ENCODE results near the gene RAPGEF6. TPM values are rescaled to one million over a fixed set of nuclear protein-coding genes. Genes with fewer than 3 reads are reported as not detected.
"Not testable (repeated sequence)": the region's sequence is repeated elsewhere in the genome, so short reads cannot be mapped to it uniquely, and the experiment has no call there.

RAPGEF6 gene
- total RNA-seq, 2 experiments from 2014 or later, result 27.0 to 34.1 TPM

DNA sequence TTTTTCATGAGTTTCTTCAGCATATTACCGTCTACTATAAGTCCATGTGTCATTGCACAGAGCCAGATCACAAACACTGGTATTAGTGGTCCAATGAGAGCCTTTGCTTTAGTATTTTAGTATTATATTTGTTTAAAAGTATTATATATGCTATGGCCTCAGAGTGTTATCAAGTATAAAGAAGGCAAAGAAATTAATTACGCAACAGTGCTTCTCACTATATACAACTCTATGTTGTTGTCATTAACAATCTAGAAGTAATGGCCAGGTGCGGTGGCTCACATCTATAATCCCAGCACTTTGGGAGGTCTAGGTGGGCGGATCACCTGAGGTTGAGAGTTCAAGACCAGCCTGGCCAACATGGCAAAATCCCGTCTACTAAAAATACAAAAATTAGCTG lies 47.1 kb upstream of the RAPGEF6 start:
- TF ChIP-seq, protein P1, sequence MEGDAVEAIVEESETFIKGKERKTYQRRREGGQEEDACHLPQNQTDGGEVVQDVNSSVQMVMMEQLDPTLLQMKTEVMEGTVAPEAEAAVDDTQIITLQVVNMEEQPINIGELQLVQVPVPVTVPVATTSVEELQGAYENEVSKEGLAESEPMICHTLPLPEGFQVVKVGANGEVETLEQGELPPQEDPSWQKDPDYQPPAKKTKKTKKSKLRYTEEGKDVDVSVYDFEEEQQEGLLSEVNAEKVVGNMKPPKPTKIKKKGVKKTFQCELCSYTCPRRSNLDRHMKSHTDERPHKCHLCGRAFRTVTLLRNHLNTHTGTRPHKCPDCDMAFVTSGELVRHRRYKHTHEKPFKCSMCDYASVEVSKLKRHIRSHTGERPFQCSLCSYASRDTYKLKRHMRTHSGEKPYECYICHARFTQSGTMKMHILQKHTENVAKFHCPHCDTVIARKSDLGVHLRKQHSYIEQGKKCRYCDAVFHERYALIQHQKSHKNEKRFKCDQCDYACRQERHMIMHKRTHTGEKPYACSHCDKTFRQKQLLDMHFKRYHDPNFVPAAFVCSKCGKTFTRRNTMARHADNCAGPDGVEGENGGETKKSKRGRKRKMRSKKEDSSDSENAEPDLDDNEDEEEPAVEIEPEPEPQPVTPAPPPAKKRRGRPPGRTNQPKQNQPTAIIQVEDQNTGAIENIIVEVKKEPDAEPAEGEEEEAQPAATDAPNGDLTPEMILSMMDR (IDR thresholded peaks at IDR 0.05), result no peak
- Mint-ChIP-seq H3K4me3 (no peak overlapping the region), H3K9me3 (no peaks in the 10 kb centered on the region), H3K27me3 (no peaks in the 10 kb centered on the region), H3K27ac (no peak overlapping the region), H3K4me1 (ENCODE audit: low read depth) (no peaks in the 10 kb centered on the region), H3K36me3 (ENCODE audit: low read depth) (peaks cover 13% of the 10 kb centered on the region)
- DNase-seq (no peak), ATAC-seq (no peak)
- intact Hi-C loops (cut with micrococcal nuclease), result no loop called here
- ChIA-PET POLR2A (no interaction called here), CTCF (no interaction called here)

DNA sequence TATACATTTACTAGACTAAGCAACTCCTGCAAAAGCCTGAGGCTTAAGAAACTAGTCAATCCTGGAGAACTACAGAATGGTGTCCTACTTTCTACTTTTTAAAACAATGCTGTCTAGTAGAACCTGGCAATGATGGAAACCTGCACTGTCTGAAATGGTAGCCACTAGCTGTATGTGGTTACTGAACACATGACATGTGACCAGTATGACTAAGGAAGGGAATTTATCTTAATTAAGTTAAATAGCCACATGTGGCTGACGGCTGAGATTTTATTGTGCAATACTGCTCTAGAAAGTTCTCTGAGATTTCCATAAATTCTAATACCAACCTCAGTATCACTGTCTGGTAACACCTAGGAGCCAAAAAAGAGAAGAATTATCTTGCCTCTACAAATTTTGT lies 44.9 kb upstream of the RAPGEF6 start:
- DNase-seq (no peak), ATAC-seq (no peak)
- intact Hi-C loops (cut with micrococcal nuclease), result no loop called here
- Mint-ChIP-seq H3K27ac (no peak overlapping the region), H3K4me1 (ENCODE audit: low read depth) (no peaks in the 10 kb centered on the region), H3K4me3 (no peak overlapping the region), H3K9me3 (no peaks in the 10 kb centered on the region), H3K36me3 (ENCODE audit: low read depth) (peaks cover 20% of the 10 kb centered on the region), H3K27me3 (no peaks in the 10 kb centered on the region)
- TF ChIP-seq, protein P1 (IDR thresholded peaks at IDR 0.05), result no peak
- ChIA-PET POLR2A (interaction anchor here (1.2 kb wide), 1 partner anchor 316 kb away, joined by 3 read pairs; no protein-coding TSS in a partner anchor), CTCF (no interaction called here)

DNA sequence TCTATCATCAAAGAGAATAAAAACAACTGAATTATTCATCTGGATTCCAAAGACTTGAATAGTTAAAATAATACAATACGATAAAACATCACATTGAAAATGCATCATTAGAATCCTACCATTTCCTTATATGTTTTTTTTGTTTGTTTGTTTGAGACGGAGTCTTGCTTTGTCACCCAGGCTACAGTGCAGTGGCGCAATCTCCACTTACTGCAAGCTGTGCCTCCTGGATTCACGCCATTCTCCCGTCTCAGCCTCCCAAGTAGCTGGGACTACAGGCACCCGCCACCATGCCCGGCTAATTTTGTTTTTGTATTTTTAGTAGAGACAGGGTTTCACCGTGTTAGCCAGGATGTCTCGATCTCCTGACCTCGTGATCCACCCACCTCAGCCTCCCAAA lies 43.2 kb upstream of the RAPGEF6 start:
- H3K27me3 Mint-ChIP-seq; H3K27ac Mint-ChIP-seq; CTCF ChIA-PET; H3K4me1 Mint-ChIP-seq (ENCODE audit: low read depth); H3K4me3 Mint-ChIP-seq; POLR2A ChIA-PET; H3K9me3 Mint-ChIP-seq; intact Hi-C loops (cut with micrococcal nuclease); ATAC-seq; DNase-seq: not testable (repeated sequence)
- H3K36me3 Mint-ChIP-seq (ENCODE audit: low read depth), result peaks cover 23% of the 10 kb centered on the region

DNA sequence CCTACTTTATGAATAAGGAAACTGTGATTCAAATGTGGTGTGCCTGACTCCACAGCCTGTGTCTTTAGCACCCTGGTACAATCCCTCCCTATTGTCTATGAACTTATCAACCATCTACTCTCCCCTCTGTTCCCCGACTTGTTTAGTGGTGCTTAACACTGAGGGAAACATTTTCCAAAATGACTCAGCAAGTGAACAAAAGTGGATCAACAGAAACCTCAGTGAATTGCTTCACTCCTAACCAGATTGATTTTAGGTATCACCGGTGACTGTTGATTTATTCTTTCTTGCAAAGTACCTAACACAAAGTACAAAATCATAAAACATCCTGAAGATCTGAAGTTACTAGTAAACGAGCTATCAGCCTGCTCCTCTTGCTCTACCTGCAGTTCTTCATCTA lies 42.1 kb upstream of the RAPGEF6 start:
- H3K4me3 Mint-ChIP-seq, result no peak overlapping the region
- TF ChIP-seq, protein P1 (IDR thresholded peaks at IDR 0.05), result no peak
- CTCF ChIA-PET, result no interaction called here
- H3K27ac Mint-ChIP-seq, result no peak overlapping the region
- no peak for ATAC-seq
- peaks cover 27% of the 10 kb centered on the region for H3K36me3 Mint-ChIP-seq (ENCODE audit: low read depth)
- no peak for DNase-seq
- H3K9me3 Mint-ChIP-seq, result no peaks in the 10 kb centered on the region
- intact Hi-C loops (cut with micrococcal nuclease), result no loop called here
- peaks cover 9% of the 10 kb centered on the region for H3K4me1 Mint-ChIP-seq (ENCODE audit: low read depth)
- H3K27me3 Mint-ChIP-seq, result no peaks in the 10 kb centered on the region
- POLR2A ChIA-PET, result no interaction called here

DNA sequence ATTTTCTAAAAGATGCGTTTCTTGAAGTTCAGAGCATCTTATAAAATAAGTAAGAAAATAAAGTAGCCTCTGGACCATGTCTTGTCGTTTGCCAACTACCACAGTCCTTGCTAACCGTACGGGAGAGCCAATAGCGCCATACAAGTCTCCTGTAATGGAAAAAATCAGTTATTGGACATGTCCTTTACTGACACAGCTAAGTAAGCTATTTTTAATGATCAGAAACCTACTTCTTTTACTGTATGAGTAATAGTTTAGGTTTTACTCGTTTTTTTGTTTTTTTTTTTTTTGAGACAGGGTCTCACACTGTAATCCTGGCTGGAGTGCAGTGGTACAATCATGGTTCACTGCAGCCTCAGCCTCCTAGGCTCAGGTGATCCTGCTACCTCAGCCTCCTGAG lies 37.7 kb upstream of the RAPGEF6 start:
- TF ChIP-seq, protein P1 (IDR thresholded peaks at IDR 0.05), result no peak
- POLR2A ChIA-PET, result no interaction called here
- intact Hi-C loops (cut with micrococcal nuclease), result no loop called here
- H3K4me3 Mint-ChIP-seq, result no peak overlapping the region
- H3K27ac Mint-ChIP-seq, result no peak overlapping the region
- DNase-seq, result no peak
- peaks cover 22% of the 10 kb centered on the region for H3K4me1 Mint-ChIP-seq (ENCODE audit: low read depth)
- no peaks in the 10 kb centered on the region for H3K27me3 Mint-ChIP-seq
- ATAC-seq, result no peak
- H3K36me3 Mint-ChIP-seq (ENCODE audit: low read depth), result peaks cover 48% of the 10 kb centered on the region
- no peaks in the 10 kb centered on the region for H3K9me3 Mint-ChIP-seq
- CTCF ChIA-PET, result interaction anchor here (2.7 kb wide), 1 partner anchor 83 kb away, joined by 9 read pairs; no protein-coding TSS in a partner anchor

Data from activated CD8-positive, alpha-beta T cell treated with anti-CD3 and anti-CD28 coated beads for 36 hours (primary cell).